ENCODE measurements around the gene AOPEP. TPM values are rescaled to one million over a fixed set of nuclear protein-coding genes. Genes with fewer than 3 reads are reported as not detected.

Gene AOPEP
- total and polyA plus RNA-seq, 2 of the 13 experiments (the other 11 are each of a cell fraction or from before 2014, with no cell fraction given): 22.2 to 41.6 TPM

GRCh38 chr9:94922098-94922607 lies 195.7 kb downstream of the AOPEP start (continued):
- TF ChIP-seq ZNF567 (CRISPR knock-in tag; IDR thresholded peaks at IDR 0.05; ENCODE audit: borderline replicate concordance) (no peak), ZNF609 (CRISPR knock-in tag; IDR thresholded peaks at IDR 0.05; ENCODE audit: borderline replicate concordance) (peak; percentile 54; the same call in 1 of the 2 replicates), TFDP2 (CRISPR knock-in tag; IDR thresholded peaks at IDR 0.05) (no peak), JUNB (CRISPR knock-in tag; IDR thresholded peaks at IDR 0.05; ENCODE audit: borderline replicate concordance) (no peak), SALL1 (CRISPR knock-in tag; IDR thresholded peaks at IDR 0.05) (peak; percentile 68), ISL2 (CRISPR knock-in tag; IDR thresholded peaks at IDR 0.05) (no peak), NRL (CRISPR knock-in tag; IDR thresholded peaks at IDR 0.05; ENCODE audit: borderline replicate concordance) (no peak), ZNF362 (CRISPR knock-in tag; IDR thresholded peaks at IDR 0.05; ENCODE audit: borderline replicate concordance) (no peak), TCF7L2 (IDR thresholded peaks at IDR 0.05; ENCODE audit: low read depth, low read length) (no peak), ZNF12 (CRISPR knock-in tag; IDR thresholded peaks at IDR 0.05) (0 out of 2 replicates have a peak, but pooled peaks have one; percentile 17)
- TF ChIP-seq, protein P1, sequence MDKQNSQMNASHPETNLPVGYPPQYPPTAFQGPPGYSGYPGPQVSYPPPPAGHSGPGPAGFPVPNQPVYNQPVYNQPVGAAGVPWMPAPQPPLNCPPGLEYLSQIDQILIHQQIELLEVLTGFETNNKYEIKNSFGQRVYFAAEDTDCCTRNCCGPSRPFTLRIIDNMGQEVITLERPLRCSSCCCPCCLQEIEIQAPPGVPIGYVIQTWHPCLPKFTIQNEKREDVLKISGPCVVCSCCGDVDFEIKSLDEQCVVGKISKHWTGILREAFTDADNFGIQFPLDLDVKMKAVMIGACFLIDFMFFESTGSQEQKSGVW (CRISPR knock-in tag; IDR thresholded peaks at IDR 0.05; ENCODE audit: borderline replicate concordance): no peak
- TF ChIP-seq, protein P2, sequence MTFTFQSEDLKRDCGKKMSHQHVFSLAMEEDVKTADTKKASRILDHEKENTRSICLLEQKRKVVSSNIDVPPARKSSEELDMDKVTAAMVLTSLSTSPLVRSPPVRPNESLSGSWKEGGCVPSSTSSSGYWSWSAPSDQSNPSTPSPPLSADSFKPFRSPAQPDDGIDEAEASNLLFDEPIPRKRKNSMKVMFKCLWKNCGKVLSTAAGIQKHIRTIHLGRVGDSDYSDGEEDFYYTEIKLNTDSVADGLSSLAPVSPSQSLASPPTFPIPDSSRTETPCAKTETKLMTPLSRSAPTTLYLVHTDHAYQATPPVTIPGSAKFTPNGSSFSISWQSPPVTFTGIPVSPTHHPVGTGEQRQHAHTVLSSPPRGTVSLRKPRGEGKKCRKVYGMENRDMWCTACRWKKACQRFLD (CRISPR knock-in tag; IDR thresholded peaks at IDR 0.05; ENCODE audit: borderline replicate concordance): no peak
- TF ChIP-seq, protein P3, sequence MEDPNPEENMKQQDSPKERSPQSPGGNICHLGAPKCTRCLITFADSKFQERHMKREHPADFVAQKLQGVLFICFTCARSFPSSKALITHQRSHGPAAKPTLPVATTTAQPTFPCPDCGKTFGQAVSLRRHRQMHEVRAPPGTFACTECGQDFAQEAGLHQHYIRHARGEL (CRISPR knock-in tag; IDR thresholded peaks at IDR 0.05): no peak
